Caco-2 (cell line): Measurements from ENCODE around the gene GPR61. TPM values are rescaled to one million over a fixed set of nuclear protein-coding genes. Genes with fewer than 3 reads are reported as not detected.
A peak's percentile ranks its signal among the peaks of the same experiment; 100 is the strongest.

Experiments used
- BruUV-seq: library from RNA; stranded (reverse); fragments of 400-500 nt; replicated peaks from 2 replicates; lab custom pipeline; 2021; lab: Mats Ljungman, UMichigan
- CTCF ChIA-PET: fragments of 300-600 bp; sonication (Branson Sonifier 250); formaldehyde crosslinking; loops from one replicate; lab custom pipeline; 2022; ENCODE audit warnings: antibody characterized with exemption; lab: Charles Lee
- POLR2A ChIA-PET: fragments of 300-600 bp; sonication (Branson Sonifier 250); formaldehyde crosslinking; loops from one replicate; lab custom pipeline; 2022; ENCODE audit warnings: antibody characterized with exemption; lab: Charles Lee
- DNase-seq, 2 experiments: peaks; one replicate each; pipeline versions ENCODE4 v3.0.0 to v3.0.0-alpha.2; 2020 to 2022
- H3K27me3 ChIP-seq: replicated peaks from 2 replicates; pipeline ENCODE4 v1.6.0; 2011; ENCODE audit warnings: low read length; ENCODE audit not compliant: control insufficient read depth, insufficient read depth
- H3K36me3 ChIP-seq: 2 replicates; pipeline ENCODE4 v1.5.1; 2011; ENCODE audit warnings: low read length; ENCODE audit not compliant: control insufficient read depth, insufficient read depth
- H3K4me1 ChIP-seq: fragments of 250-450 bp; sonication (Bioruptor Pico); 2 replicates; pipeline ENCODE4 v1.5.1; 2020; ENCODE audit warnings: mild to moderate bottlenecking
- H3K4me3 ChIP-seq: 2 replicates; pipeline ENCODE4 v1.5.1; 2011; ENCODE audit warnings: low read depth, mild to moderate bottlenecking, control low read depth, low read length
- H3K9me3 ChIP-seq: fragments of 250-450 bp; sonication (Bioruptor Pico); 2 replicates; pipeline ENCODE4 v1.5.1; 2020; ENCODE audit warnings: mild to moderate bottlenecking, moderate library complexity
- H3K27ac Mint-ChIP-seq: one replicate; pipeline ENCODE4 v1.8.0; 2022; ENCODE audit warnings: mixed read lengths; ENCODE audit not compliant: unreplicated experiment
- H3K27me3 Mint-ChIP-seq: one replicate; pipeline ENCODE4 v1.8.0; 2022; ENCODE audit warnings: mixed read lengths; ENCODE audit not compliant: insufficient read depth, unreplicated experiment
- H3K36me3 Mint-ChIP-seq: one replicate; pipeline ENCODE4 v1.8.0; 2022; ENCODE audit warnings: mild to moderate bottlenecking, mixed read lengths; ENCODE audit not compliant: insufficient read depth, unreplicated experiment
- H3K4me1 Mint-ChIP-seq: one replicate; pipeline ENCODE4 v1.8.0; 2022; ENCODE audit warnings: low read depth, mixed read lengths; ENCODE audit not compliant: unreplicated experiment
- H3K4me3 Mint-ChIP-seq: one replicate; pipeline ENCODE4 v1.8.0; 2022; ENCODE audit warnings: mild to moderate bottlenecking, moderate library complexity, mixed read lengths; ENCODE audit not compliant: unreplicated experiment
- H3K9me3 Mint-ChIP-seq: one replicate; pipeline ENCODE4 v1.8.0; 2022; ENCODE audit warnings: mixed read lengths; ENCODE audit not compliant: unreplicated experiment
- CTCF ChIP-seq, 2 experiments: fragments of 200-600 bp in 1 of 2; IDR thresholded peaks; 1 replicate in 1 of 2; 2 replicates in 1 of 2; pipeline versions ENCODE4 v1.5.1 to v1.8.0; 2011 to 2022; ENCODE audit warnings: antibody characterized with exemption in 1 of 2, control low read depth in 1 of 2, inconsistent platforms in 1 of 2, low read depth in 1 of 2, low read length in 1 of 2, mild to moderate bottlenecking in 1 of 2, moderate library complexity in 1 of 2; ENCODE audit not compliant: insufficient read depth in 1 of 2, severe bottlenecking in 1 of 2, unreplicated experiment in 1 of 2
- intact Hi-C: fragments of 100-400 bp; cut with micrococcal nuclease; formaldehyde crosslinking; loops from one replicate; pipeline ENCODE4 v1.10.0; 2022; ENCODE audit not compliant: unreplicated experiment
- total RNA-seq: library from RNA; stranded (reverse); gene quantifications from 2 replicates; pipeline ENCODE4 v1.2.3, GENCODE V29; 2022

Gene GPR61
- total RNA-seq, 1 experiment from 2014 or later: not detected

- no peak for DNase-seq
- intact Hi-C loops: no loop called here
- Histone ChIP-seq H3K4me3 (no peak overlapping the region), H3K4me1 (no peaks in the 10 kb centered on the region), H3K36me3 (no peaks in the 10 kb centered on the region), H3K27me3 (no peaks in the 10 kb centered on the region), H3K9me3 (no peaks in the 10 kb centered on the region)
- Mint-ChIP-seq H3K27ac (no peak overlapping the region), H3K4me1 (no peaks in the 10 kb centered on the region), H3K27me3 (no peaks in the 10 kb centered on the region), H3K4me3 (peak overlapping the region; percentile 97), H3K9me3 (no peaks in the 10 kb centered on the region), H3K36me3 (peaks cover 6% of the 10 kb centered on the region)
- no peak for TF ChIP-seq CTCF (IDR thresholded peaks at IDR 0.05; ENCODE audit: insufficient read depth in 1 of 2, low read depth in 1 of 2, low read length in 1 of 2, severe bottlenecking in 1 of 2, unreplicated experiment in 1 of 2)
- POLR2A ChIA-PET: interaction anchor here (0.6 kb wide), 1 partner anchor 354 kb away, joined by 7 read pairs; no protein-coding TSS in a partner anchor
- no TSS peak for BruUV-seq
- CTCF ChIA-PET: interaction anchor here (0.6 to 11.6 kb wide), 4 partner anchors 10 to 327 kb away, joined by 5 to 131 read pairs (median 6); partner anchors contain the start of gene ATXN7L2
These were observed 46.4 kb upstream of the GPR61 start for GRCh38 chr1:109493227-109493626.

GRCh38 chr1:109493805-109494539, 45.7 kb upstream of the GPR61 start, which contains the start of gene CYB561D1:
Gene CYB561D1, plus strand, starts transcription at chr1:109494094. Its CDS starts 46 bp downstream, at chr1:109494140.
- TF ChIP-seq CTCF (IDR thresholded peaks at IDR 0.05; ENCODE audit: insufficient read depth in 1 of 2, low read depth in 1 of 2, low read length in 1 of 2, severe bottlenecking in 1 of 2, unreplicated experiment in 1 of 2): peak; percentile 73 to 76
- peak within 1 kb of the TSS; percentile 69 for H3K27ac Mint-ChIP-seq
- ChIA-PET POLR2A (interaction anchor here (0.6 to 0.9 kb wide), 2 partner anchors 10 to 355 kb away, joined by 3 to 7 read pairs; partner anchors contain the start of gene ATXN7L2), CTCF (interaction anchor here (0.6 to 11.6 kb wide), 6 partner anchors 10 to 327 kb away, joined by 3 to 131 read pairs (median 6); partner anchors contain the start of genes ATXN7L2 and GNAI3)
- peak; percentile 84 to 89 for DNase-seq
- H3K9me3 ChIP-seq: no peaks in the 10 kb centered on the region
- no peaks in the 10 kb centered on the region for H3K9me3 Mint-ChIP-seq
- H3K27me3 ChIP-seq: no peaks in the 10 kb centered on the region
- peaks cover 6% of the 10 kb centered on the region for H3K36me3 Mint-ChIP-seq
- no TSS peak for BruUV-seq
- peak within 1 kb of the TSS; percentile 65 for H3K4me3 ChIP-seq
- H3K36me3 ChIP-seq: no peaks in the 10 kb centered on the region
- intact Hi-C loops: loop anchor here (1.0 kb wide), 1 partner anchor 38 kb away; no protein-coding TSS in a partner anchor
- H3K4me1 Mint-ChIP-seq: no peaks in the 10 kb centered on the region
- no peaks in the 10 kb centered on the region for H3K27me3 Mint-ChIP-seq
- no peaks in the 10 kb centered on the region for H3K4me1 ChIP-seq
- H3K4me3 Mint-ChIP-seq: peak within 1 kb of the TSS; percentile 97

- Mint-ChIP-seq H3K27me3 (no peaks in the 10 kb centered on the region), H3K27ac (no peak overlapping the region), H3K36me3 (peaks cover 6% of the 10 kb centered on the region), H3K4me3 (peak overlapping the region; percentile 97), H3K4me1 (no peaks in the 10 kb centered on the region), H3K9me3 (no peaks in the 10 kb centered on the region)
- TF ChIP-seq CTCF (IDR thresholded peaks at IDR 0.05; ENCODE audit: insufficient read depth in 1 of 2, low read depth in 1 of 2, low read length in 1 of 2, severe bottlenecking in 1 of 2, unreplicated experiment in 1 of 2): no peak
- intact Hi-C loops: no loop called here
- H3K4me3 ChIP-seq: no peak overlapping the region
- ChIA-PET CTCF (interaction anchor here (11.6 kb wide), 1 partner anchor 36 kb away, joined by 131 read pairs; no protein-coding TSS in a partner anchor), POLR2A (no interaction called here)
- H3K27me3 ChIP-seq: no peaks in the 10 kb centered on the region
- H3K4me1 ChIP-seq: no peaks in the 10 kb centered on the region
- DNase-seq: no peak
- BruUV-seq: no TSS peak
- no peaks in the 10 kb centered on the region for H3K36me3 ChIP-seq
- no peaks in the 10 kb centered on the region for H3K9me3 ChIP-seq
These were observed 43.9 kb upstream of the GPR61 start for GRCh38 chr1:109495738-109496137.
